HEK293 (cell line): ENCODE measurements around the gene PTK7.
A peak's percentile ranks its signal among the peaks of the same experiment; 100 is the strongest.

Experiments used
- OVOL3 ChIP-seq: fragments of 450-650 bp; formaldehyde crosslinking; IDR thresholded peaks from 2 replicates; pipeline ENCODE4 v1.5.1; 2016; ENCODE audit warnings: missing biosample characterization, missing genetic modification characterization
- TCF7L2 ChIP-seq: IDR thresholded peaks from 2 replicates; pipeline ENCODE4 v1.6.1; 2011; ENCODE audit warnings: low read depth, mild to moderate bottlenecking, inconsistent platforms, low read length, moderate library complexity, borderline replicate concordance
- ZBTB21 ChIP-seq: fragments of 450-650 bp; formaldehyde crosslinking; IDR thresholded peaks from 2 replicates; pipeline ENCODE4 v1.5.1; 2017; ENCODE audit warnings: missing biosample characterization, missing genetic modification characterization
- ZNF24 ChIP-seq: fragments of 450-650 bp; formaldehyde crosslinking; IDR thresholded peaks from 2 replicates; pipeline ENCODE4 v1.5.1; 2016; ENCODE audit warnings: missing biosample characterization, missing genetic modification characterization
- ZNF266 ChIP-seq: fragments of 450-650 bp; formaldehyde crosslinking; IDR thresholded peaks from 2 replicates; pipeline ENCODE4 v1.5.1; 2016; ENCODE audit warnings: missing biosample characterization, missing genetic modification characterization, low read depth
- ZNF335 ChIP-seq: fragments of 450-650 bp; formaldehyde crosslinking; conservative IDR thresholded peaks from 2 replicates; pipeline ENCODE4 v1.5.1; 2016; ENCODE audit warnings: missing biosample characterization, missing genetic modification characterization
- ZNF548 ChIP-seq: fragments of 450-650 bp; formaldehyde crosslinking; IDR thresholded peaks from 2 replicates; pipeline ENCODE4 v1.5.1; 2016; ENCODE audit warnings: missing biosample characterization, missing genetic modification characterization
- ZNF585B ChIP-seq: fragments of 450-650 bp; formaldehyde crosslinking; IDR thresholded peaks from 2 replicates; pipeline ENCODE4 v1.5.1; 2016; ENCODE audit warnings: missing biosample characterization, missing genetic modification characterization
- ZNF610 ChIP-seq: fragments of 450-650 bp; formaldehyde crosslinking; IDR thresholded peaks from 2 replicates; pipeline ENCODE4 v1.5.1; 2016; ENCODE audit warnings: missing biosample characterization, missing genetic modification characterization, borderline replicate concordance
- ZNF621 ChIP-seq: fragments of 450-650 bp; formaldehyde crosslinking; IDR thresholded peaks from 2 replicates; pipeline ENCODE4 v1.5.1; 2017; ENCODE audit warnings: missing biosample characterization, missing genetic modification characterization
- ZNF658 ChIP-seq: fragments of 450-650 bp; formaldehyde crosslinking; IDR thresholded peaks from 2 replicates; pipeline ENCODE4; 2016; ENCODE audit warnings: missing biosample characterization, missing genetic modification characterization
- ZNF707 ChIP-seq: fragments of 450-650 bp; formaldehyde crosslinking; IDR thresholded peaks from 2 replicates; pipeline ENCODE4 v1.5.1; 2016; ENCODE audit warnings: missing biosample characterization, missing genetic modification characterization
- TF ChIP-seq, protein P1 (sequence below): fragments of 450-650 bp; formaldehyde crosslinking; IDR thresholded peaks from 2 replicates; pipeline ENCODE4 v1.5.1; 2016; ENCODE audit warnings: missing biosample characterization, missing genetic modification characterization
- TF ChIP-seq, protein P2 (sequence below): fragments of 450-650 bp; formaldehyde crosslinking; IDR thresholded peaks from 2 replicates; pipeline ENCODE4 v1.5.1; 2016; ENCODE audit warnings: missing biosample characterization, missing genetic modification characterization
- TF ChIP-seq, protein P3 (sequence below): fragments of 450-650 bp; formaldehyde crosslinking; IDR thresholded peaks from 2 replicates; pipeline ENCODE4 v1.5.1; 2017; ENCODE audit warnings: missing biosample characterization, missing genetic modification characterization
- TF ChIP-seq, protein P4 (sequence below): fragments of 450-650 bp; formaldehyde crosslinking; IDR thresholded peaks from 2 replicates; pipeline ENCODE4 v1.5.1; 2017; ENCODE audit warnings: missing biosample characterization, missing genetic modification characterization
- TF ChIP-seq, protein P5 (sequence below): fragments of 450-650 bp; formaldehyde crosslinking; IDR thresholded peaks from 2 replicates; pipeline ENCODE4 v1.5.1; 2016; ENCODE audit warnings: missing biosample characterization, missing genetic modification characterization
- TF ChIP-seq, protein P6 (sequence below): fragments of 450-650 bp; formaldehyde crosslinking; IDR thresholded peaks from 2 replicates; pipeline ENCODE4 v1.5.1; 2016; ENCODE audit warnings: missing biosample characterization, missing genetic modification characterization, borderline replicate concordance
- TF ChIP-seq, protein P7 (sequence below): fragments of 450-650 bp; formaldehyde crosslinking; IDR thresholded peaks from 2 replicates; pipeline ENCODE4 v1.5.1; 2016; ENCODE audit warnings: missing biosample characterization, missing genetic modification characterization, borderline replicate concordance
- TF ChIP-seq, protein P8 (sequence below): fragments of 450-650 bp; formaldehyde crosslinking; IDR thresholded peaks from 2 replicates; pipeline ENCODE4 v1.5.1; 2016; ENCODE audit warnings: missing biosample characterization, missing genetic modification characterization

PTK7 gene

DNA sequence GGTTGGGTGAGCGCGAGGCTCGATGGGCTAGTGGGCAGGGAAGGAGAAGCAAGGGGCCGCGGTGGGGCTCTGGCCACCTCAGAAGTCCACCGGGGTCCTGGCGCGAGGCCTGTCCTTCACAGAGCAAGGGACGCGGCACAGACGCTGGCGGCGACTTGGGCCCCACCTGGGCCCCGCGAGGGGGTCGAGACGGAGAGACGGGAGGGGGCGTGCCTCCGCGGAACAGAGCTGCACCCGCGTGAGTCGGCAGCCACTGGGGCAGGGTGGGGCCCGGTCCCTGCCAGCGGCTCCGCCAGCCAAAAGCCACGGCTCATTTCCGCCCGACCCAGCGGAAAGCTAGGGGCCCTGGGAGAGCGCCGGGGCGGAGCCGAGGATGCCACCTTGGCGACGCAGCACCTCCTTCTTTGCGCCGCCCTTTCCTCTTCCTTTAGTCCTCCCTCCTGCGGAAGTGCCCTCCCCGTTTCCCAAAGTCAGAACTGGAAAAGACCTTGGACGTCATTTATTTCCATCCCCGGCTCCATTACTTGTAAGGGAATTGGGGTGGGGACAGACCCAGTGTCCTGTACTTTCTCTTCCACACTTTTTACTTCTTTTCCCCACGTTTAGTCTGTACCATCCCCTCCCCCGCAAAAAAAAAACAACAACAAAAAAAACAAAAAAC is 22.4 kb upstream of the PTK7 start, which contains the start of gene CUL7 (continued):
- TF ChIP-seq ZNF621 (no peak), ZNF548 (no peak), ZBTB21 (tag by site-specific recombination) (peak; percentile 83), ZNF610 (0 out of 2 replicates have a peak, but pooled peaks have one; percentile 47), ZNF266 (tag by site-specific recombination) (no peak), ZNF335 (tag by site-specific recombination) (peak; percentile 87), ZNF24 (tag by site-specific recombination) (peak; percentile 24; the same call in 1 of the 2 replicates), ZNF658 (tag by site-specific recombination) (no peak), ZNF585B (tag by site-specific recombination) (no peak), TCF7L2 (no peak), ZNF707 (tag by site-specific recombination) (no peak), OVOL3 (tag by site-specific recombination) (0 out of 2 replicates have a peak, but pooled peaks have one; percentile 39)
- TF ChIP-seq, protein P1, sequence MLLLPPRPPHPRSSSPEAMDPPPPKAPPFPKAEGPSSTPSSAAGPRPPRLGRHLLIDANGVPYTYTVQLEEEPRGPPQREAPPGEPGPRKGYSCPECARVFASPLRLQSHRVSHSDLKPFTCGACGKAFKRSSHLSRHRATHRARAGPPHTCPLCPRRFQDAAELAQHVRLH: no peak
- TF ChIP-seq, protein P2, sequence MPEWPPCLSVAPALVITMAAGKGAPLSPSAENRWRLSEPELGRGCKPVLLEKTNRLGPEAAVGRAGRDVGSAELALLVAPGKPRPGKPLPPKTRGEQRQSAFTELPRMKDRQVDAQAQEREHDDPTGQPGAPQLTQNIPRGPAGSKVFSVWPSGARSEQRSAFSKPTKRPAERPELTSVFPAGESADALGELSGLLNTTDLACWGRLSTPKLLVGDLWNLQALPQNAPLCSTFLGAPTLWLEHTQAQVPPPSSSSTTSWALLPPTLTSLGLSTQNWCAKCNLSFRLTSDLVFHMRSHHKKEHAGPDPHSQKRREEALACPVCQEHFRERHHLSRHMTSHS: no peak
- TF ChIP-seq, protein P3, sequence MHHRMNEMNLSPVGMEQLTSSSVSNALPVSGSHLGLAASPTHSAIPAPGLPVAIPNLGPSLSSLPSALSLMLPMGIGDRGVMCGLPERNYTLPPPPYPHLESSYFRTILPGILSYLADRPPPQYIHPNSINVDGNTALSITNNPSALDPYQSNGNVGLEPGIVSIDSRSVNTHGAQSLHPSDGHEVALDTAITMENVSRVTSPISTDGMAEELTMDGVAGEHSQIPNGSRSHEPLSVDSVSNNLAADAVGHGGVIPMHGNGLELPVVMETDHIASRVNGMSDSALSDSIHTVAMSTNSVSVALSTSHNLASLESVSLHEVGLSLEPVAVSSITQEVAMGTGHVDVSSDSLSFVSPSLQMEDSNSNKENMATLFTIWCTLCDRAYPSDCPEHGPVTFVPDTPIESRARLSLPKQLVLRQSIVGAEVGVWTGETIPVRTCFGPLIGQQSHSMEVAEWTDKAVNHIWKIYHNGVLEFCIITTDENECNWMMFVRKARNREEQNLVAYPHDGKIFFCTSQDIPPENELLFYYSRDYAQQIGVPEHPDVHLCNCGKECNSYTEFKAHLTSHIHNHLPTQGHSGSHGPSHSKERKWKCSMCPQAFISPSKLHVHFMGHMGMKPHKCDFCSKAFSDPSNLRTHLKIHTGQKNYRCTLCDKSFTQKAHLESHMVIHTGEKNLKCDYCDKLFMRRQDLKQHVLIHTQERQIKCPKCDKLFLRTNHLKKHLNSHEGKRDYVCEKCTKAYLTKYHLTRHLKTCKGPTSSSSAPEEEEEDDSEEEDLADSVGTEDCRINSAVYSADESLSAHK: no peak
- TF ChIP-seq, protein P4, sequence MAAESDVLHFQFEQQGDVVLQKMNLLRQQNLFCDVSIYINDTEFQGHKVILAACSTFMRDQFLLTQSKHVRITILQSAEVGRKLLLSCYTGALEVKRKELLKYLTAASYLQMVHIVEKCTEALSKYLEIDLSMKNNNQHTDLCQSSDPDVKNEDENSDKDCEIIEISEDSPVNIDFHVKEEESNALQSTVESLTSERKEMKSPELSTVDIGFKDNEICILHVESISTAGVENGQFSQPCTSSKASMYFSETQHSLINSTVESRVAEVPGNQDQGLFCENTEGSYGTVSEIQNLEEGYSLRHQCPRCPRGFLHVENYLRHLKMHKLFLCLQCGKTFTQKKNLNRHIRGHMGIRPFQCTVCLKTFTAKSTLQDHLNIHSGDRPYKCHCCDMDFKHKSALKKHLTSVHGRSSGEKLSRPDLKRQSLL: no peak
- TF ChIP-seq, protein P5, sequence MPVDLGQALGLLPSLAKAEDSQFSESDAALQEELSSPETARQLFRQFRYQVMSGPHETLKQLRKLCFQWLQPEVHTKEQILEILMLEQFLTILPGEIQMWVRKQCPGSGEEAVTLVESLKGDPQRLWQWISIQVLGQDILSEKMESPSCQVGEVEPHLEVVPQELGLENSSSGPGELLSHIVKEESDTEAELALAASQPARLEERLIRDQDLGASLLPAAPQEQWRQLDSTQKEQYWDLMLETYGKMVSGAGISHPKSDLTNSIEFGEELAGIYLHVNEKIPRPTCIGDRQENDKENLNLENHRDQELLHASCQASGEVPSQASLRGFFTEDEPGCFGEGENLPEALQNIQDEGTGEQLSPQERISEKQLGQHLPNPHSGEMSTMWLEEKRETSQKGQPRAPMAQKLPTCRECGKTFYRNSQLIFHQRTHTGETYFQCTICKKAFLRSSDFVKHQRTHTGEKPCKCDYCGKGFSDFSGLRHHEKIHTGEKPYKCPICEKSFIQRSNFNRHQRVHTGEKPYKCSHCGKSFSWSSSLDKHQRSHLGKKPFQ (tag by site-specific recombination): peak; percentile 27; the same call in 1 of the 2 replicates
- TF ChIP-seq, protein P6, sequence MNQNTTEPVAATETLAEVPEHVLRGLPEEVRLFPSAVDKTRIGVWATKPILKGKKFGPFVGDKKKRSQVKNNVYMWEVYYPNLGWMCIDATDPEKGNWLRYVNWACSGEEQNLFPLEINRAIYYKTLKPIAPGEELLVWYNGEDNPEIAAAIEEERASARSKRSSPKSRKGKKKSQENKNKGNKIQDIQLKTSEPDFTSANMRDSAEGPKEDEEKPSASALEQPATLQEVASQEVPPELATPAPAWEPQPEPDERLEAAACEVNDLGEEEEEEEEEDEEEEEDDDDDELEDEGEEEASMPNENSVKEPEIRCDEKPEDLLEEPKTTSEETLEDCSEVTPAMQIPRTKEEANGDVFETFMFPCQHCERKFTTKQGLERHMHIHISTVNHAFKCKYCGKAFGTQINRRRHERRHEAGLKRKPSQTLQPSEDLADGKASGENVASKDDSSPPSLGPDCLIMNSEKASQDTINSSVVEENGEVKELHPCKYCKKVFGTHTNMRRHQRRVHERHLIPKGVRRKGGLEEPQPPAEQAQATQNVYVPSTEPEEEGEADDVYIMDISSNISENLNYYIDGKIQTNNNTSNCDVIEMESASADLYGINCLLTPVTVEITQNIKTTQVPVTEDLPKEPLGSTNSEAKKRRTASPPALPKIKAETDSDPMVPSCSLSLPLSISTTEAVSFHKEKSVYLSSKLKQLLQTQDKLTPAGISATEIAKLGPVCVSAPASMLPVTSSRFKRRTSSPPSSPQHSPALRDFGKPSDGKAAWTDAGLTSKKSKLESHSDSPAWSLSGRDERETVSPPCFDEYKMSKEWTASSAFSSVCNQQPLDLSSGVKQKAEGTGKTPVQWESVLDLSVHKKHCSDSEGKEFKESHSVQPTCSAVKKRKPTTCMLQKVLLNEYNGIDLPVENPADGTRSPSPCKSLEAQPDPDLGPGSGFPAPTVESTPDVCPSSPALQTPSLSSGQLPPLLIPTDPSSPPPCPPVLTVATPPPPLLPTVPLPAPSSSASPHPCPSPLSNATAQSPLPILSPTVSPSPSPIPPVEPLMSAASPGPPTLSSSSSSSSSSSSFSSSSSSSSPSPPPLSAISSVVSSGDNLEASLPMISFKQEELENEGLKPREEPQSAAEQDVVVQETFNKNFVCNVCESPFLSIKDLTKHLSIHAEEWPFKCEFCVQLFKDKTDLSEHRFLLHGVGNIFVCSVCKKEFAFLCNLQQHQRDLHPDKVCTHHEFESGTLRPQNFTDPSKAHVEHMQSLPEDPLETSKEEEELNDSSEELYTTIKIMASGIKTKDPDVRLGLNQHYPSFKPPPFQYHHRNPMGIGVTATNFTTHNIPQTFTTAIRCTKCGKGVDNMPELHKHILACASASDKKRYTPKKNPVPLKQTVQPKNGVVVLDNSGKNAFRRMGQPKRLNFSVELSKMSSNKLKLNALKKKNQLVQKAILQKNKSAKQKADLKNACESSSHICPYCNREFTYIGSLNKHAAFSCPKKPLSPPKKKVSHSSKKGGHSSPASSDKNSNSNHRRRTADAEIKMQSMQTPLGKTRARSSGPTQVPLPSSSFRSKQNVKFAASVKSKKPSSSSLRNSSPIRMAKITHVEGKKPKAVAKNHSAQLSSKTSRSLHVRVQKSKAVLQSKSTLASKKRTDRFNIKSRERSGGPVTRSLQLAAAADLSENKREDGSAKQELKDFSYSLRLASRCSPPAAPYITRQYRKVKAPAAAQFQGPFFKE (tag by site-specific recombination): no peak
- TF ChIP-seq, protein P7, sequence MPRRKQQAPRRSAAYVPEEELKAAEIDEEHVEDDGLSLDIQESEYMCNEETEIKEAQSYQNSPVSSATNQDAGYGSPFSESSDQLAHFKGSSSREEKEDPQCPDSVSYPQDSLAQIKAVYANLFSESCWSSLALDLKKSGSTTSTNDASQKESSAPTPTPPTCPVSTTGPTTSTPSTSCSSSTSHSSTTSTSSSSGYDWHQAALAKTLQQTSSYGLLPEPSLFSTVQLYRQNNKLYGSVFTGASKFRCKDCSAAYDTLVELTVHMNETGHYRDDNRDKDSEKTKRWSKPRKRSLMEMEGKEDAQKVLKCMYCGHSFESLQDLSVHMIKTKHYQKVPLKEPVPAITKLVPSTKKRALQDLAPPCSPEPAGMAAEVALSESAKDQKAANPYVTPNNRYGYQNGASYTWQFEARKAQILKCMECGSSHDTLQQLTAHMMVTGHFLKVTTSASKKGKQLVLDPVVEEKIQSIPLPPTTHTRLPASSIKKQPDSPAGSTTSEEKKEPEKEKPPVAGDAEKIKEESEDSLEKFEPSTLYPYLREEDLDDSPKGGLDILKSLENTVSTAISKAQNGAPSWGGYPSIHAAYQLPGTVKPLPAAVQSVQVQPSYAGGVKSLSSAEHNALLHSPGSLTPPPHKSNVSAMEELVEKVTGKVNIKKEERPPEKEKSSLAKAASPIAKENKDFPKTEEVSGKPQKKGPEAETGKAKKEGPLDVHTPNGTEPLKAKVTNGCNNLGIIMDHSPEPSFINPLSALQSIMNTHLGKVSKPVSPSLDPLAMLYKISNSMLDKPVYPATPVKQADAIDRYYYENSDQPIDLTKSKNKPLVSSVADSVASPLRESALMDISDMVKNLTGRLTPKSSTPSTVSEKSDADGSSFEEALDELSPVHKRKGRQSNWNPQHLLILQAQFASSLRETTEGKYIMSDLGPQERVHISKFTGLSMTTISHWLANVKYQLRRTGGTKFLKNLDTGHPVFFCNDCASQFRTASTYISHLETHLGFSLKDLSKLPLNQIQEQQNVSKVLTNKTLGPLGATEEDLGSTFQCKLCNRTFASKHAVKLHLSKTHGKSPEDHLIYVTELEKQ (tag by site-specific recombination): no peak
- TF ChIP-seq, protein P8, sequence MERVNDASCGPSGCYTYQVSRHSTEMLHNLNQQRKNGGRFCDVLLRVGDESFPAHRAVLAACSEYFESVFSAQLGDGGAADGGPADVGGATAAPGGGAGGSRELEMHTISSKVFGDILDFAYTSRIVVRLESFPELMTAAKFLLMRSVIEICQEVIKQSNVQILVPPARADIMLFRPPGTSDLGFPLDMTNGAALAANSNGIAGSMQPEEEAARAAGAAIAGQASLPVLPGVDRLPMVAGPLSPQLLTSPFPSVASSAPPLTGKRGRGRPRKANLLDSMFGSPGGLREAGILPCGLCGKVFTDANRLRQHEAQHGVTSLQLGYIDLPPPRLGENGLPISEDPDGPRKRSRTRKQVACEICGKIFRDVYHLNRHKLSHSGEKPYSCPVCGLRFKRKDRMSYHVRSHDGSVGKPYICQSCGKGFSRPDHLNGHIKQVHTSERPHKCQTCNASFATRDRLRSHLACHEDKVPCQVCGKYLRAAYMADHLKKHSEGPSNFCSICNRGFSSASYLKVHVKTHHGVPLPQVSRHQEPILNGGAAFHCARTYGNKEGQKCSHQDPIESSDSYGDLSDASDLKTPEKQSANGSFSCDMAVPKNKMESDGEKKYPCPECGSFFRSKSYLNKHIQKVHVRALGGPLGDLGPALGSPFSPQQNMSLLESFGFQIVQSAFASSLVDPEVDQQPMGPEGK: peak; percentile 93
